ENCODE measurements around the gene CPA2. TPM values are rescaled to one million over a fixed set of nuclear protein-coding genes. Genes with fewer than 3 reads are reported as not detected.

Gene CPA2
- total RNA-seq, 4 donors from 2014 or later: 1.2 TPM; not detected in 3

GRCh38 chr7:130334274-130334673 lies 67.6 kb downstream of the CPA2 start:
- TF ChIP-seq POLR2A (IDR thresholded peaks at IDR 0.05): no peak
- no peak for TF ChIP-seq CTCF (IDR thresholded peaks at IDR 0.05)
- Histone ChIP-seq H3K4me1 (no peaks in the 10 kb centered on the region), H3K27me3 (no peaks in the 10 kb centered on the region), H3K27ac (no peak overlapping the region), H3K4me3 (no peak overlapping the region), H3K9me3 (no peaks in the 10 kb centered on the region), H3K36me3 (no peaks in the 10 kb centered on the region)
- intact Hi-C loops (cut with DNase I; ENCODE audit: low total_unique reads): no loop called here
- peak in 1 of 2 donors; percentile 27 for DNase-seq

- H3K4me1 ChIP-seq: no peaks in the 10 kb centered on the region
- TF ChIP-seq POLR2A (IDR thresholded peaks at IDR 0.05) (no peak), CTCF (IDR thresholded peaks at IDR 0.05) (no peak)
- H3K9me3 ChIP-seq: no peaks in the 10 kb centered on the region
- intact Hi-C loops (cut with DNase I; ENCODE audit: low total_unique reads): no loop called here
- H3K4me3 ChIP-seq: no peak overlapping the region
- no peaks in the 10 kb centered on the region for H3K27me3 ChIP-seq
- no peak for DNase-seq
- H3K27ac ChIP-seq: no peak overlapping the region
- H3K36me3 ChIP-seq: no peaks in the 10 kb centered on the region
These were observed 70.8 kb downstream of the CPA2 start for GRCh38 chr7:130337410-130337971.

GRCh38 chr7:130338233-130338632 lies 71.6 kb downstream of the CPA2 start:
- no peak for DNase-seq
- intact Hi-C loops (cut with DNase I; ENCODE audit: low total_unique reads): no loop called here

More at GRCh38 chr7:130338233-130338632, 71.6 kb downstream of the CPA2 start:
- Histone ChIP-seq H3K4me3 (no peak overlapping the region), H3K4me1 (no peaks in the 10 kb centered on the region), H3K9me3 (no peaks in the 10 kb centered on the region), H3K36me3 (no peaks in the 10 kb centered on the region), H3K27me3 (no peaks in the 10 kb centered on the region), H3K27ac (no peak overlapping the region)
- no peak for TF ChIP-seq CTCF (IDR thresholded peaks at IDR 0.05)
- no peak for TF ChIP-seq POLR2A (IDR thresholded peaks at IDR 0.05)

Other genes starting within 250 kb of the CPA2 start
- gene ZC3HC1, start 215.5 kb upstream of the CPA2 start, total RNA-seq: 10 to 100 TPM; 12.6 to 60.7 (median 17.2) TPM
- 10 to 100 TPM in 3 of 4 donors, 1 to 10 TPM in 1; 8.8 to 58.5 (median 26.5) TPM for gene KLHDC10, start 196.3 kb upstream of the CPA2 start, total RNA-seq
- 10 to 100 TPM in 3 of 4 donors, 1 to 10 TPM in 1; 7.4 to 22.6 (median 19.4) TPM for gene TMEM209, start 61.5 kb upstream of the CPA2 start, total RNA-seq
- not detected for gene SSMEM1, start 59.0 kb upstream of the CPA2 start, total RNA-seq
- gene CPA4, start 26.3 kb downstream of the CPA2 start, total RNA-seq: 1 to 10 TPM in 1 of 4 donors, not detected in 3; 1.3 TPM
- not detected for gene CPA5, start 78.0 kb downstream of the CPA2 start, total RNA-seq
- 1 to 10 TPM in 1 of 4 donors, under 1 TPM in 1, not detected in 2; 0.46 to 3.8 TPM for gene CPA1, start 113.6 kb downstream of the CPA2 start, total RNA-seq
- gene CEP41, start 174.2 kb downstream of the CPA2 start, total RNA-seq: 10 to 100 TPM in 2 of 4 donors, 1 to 10 TPM in 2; 1.5 to 22.3 (median 8.3) TPM
- gene MEST, start 225.2 kb downstream of the CPA2 start, total RNA-seq: 100 to 1,000 TPM in 1 of 4 donors, 10 to 100 TPM in 2, 1 to 10 TPM in 1; 7.7 to 462 (median 23.7) TPM